ENCODE measurements around the gene PICK1. TPM values are rescaled to one million over a fixed set of nuclear protein-coding genes. Genes with fewer than 3 reads are reported as not detected.

Gene PICK1
- total and polyA plus RNA-seq, 8 donors = 12.5 to 55.0 (median 23.3) TPM

GRCh38 chr22:38038890-38039812 is 18.1 kb upstream of the PICK1 start:
- DNase-seq (peak in 1 of 6 donors; percentile 38), FAIRE-seq (no peak), ATAC-seq (no peak)
- no peaks in the 10 kb centered on the region for H3K36me3 ChIP-seq
- WGBS, 2 donors = 66% methylated on average over 46 of the region's 46 CpGs
- TF ChIP-seq, protein P1, sequence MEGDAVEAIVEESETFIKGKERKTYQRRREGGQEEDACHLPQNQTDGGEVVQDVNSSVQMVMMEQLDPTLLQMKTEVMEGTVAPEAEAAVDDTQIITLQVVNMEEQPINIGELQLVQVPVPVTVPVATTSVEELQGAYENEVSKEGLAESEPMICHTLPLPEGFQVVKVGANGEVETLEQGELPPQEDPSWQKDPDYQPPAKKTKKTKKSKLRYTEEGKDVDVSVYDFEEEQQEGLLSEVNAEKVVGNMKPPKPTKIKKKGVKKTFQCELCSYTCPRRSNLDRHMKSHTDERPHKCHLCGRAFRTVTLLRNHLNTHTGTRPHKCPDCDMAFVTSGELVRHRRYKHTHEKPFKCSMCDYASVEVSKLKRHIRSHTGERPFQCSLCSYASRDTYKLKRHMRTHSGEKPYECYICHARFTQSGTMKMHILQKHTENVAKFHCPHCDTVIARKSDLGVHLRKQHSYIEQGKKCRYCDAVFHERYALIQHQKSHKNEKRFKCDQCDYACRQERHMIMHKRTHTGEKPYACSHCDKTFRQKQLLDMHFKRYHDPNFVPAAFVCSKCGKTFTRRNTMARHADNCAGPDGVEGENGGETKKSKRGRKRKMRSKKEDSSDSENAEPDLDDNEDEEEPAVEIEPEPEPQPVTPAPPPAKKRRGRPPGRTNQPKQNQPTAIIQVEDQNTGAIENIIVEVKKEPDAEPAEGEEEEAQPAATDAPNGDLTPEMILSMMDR (IDR thresholded peaks at IDR 0.05) = no peak
- H3K4me3 ChIP-seq = no peak overlapping the region
- H3K27ac ChIP-seq = no peak overlapping the region
- intact Hi-C loops (cut with DNase I) = no loop called here
- no peaks in the 10 kb centered on the region for H3K9me3 ChIP-seq
- H3K4me1 ChIP-seq = no peaks in the 10 kb centered on the region
- no peaks in the 10 kb centered on the region for H3K27me3 ChIP-seq

DNA sequence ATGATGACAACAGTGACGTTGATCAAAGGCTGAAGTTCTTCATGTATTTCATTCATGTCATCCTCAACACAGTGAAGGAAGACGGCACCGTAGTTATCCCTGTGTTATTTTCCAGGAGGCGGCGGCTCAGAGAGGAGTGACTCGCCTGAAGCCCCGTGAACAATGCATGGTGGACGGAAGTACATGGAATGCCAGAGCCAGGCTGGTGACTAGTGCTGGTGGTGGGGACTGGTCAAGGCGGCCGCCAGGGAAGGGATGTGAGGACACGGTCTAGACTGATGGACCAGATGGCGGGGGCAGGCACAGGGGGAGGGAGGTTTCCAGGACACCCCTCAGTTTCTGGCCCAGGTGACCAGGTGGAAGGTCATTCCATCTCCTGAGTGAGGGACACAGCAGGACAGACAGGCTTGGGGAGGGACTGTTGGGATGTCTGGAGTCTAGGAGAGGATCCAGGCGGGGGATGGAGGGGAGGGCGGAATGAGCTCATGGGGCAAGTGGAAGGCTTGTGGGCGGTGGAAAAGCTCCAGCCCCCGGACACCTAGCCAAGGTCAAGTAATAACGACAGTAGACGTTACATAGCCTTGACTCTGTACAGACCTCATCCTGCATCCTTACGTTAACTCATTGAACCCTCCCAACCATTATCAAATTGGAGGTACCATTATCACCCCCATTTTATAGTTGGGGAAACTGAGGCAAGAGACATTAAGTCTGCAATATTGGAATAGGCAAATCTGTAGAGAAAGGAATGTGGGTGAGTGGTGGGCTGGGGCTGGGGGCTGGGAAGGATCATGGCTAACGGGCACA is 16.0 kb upstream of the PICK1 start:
- Histone ChIP-seq H3K4me3 (no peak overlapping the region), H3K4me1 (no peaks in the 10 kb centered on the region), H3K9me3 (no peaks in the 10 kb centered on the region), H3K27me3 (no peaks in the 10 kb centered on the region), H3K27ac (no peak overlapping the region), H3K36me3 (no peaks in the 10 kb centered on the region)
- 76 to 81% methylated on average over 20 of the region's 20 CpGs for WGBS, 2 donors
- no peak for DNase-seq
- TF ChIP-seq, protein P1 (IDR thresholded peaks at IDR 0.05) = no peak
- FAIRE-seq = no peak
- intact Hi-C loops (cut with DNase I) = no loop called here
- no peak for ATAC-seq

DNA sequence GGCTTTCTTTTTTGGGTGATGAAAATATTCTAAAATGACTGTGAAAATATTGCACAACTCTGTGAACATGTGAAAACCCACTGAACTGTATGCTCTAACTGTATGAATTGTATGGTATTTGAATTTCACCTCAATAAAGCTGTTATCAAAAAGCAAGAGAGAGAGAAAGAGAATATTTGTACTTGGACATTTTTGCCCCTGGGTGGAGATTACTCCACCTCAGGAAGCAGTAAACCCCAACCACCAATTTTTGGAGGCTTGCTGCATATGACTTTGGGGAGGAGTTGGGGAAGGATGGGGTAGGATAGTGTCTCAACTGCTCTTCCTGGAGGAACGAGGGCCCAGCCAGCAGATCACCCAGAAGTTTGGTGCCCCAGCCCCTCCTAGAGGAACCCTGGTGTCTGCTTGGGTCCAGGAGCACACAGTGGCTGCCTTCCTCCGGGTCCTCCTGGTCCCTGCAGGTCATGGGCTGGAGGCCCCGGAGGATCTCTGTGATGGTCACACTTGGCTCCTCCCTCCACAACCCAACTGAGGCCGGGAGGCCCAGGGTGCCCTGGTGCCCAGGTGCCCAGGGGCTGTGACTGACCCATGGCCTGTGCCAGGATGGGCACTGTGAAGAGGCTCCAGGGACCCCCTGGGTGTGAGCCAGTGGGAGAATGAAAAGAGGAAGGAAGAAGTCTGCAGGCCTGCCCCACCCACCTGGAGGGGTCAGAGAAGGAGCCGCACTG is 15.3 kb upstream of the PICK1 start:
- Histone ChIP-seq H3K27ac (no peak overlapping the region), H3K36me3 (no peaks in the 10 kb centered on the region), H3K9me3 (no peaks in the 10 kb centered on the region), H3K4me1 (no peaks in the 10 kb centered on the region), H3K4me3 (no peak overlapping the region), H3K27me3 (no peaks in the 10 kb centered on the region)
- no peak for FAIRE-seq
- ATAC-seq = peak in 2 of 4 donors; percentile 17 to 32
- no peak for DNase-seq
- intact Hi-C loops (cut with DNase I) = no loop called here
- WGBS, 2 donors = 70 to 79% methylated on average over 5 of the region's 5 CpGs
- TF ChIP-seq, protein P1 (IDR thresholded peaks at IDR 0.05) = no peak

- Histone ChIP-seq H3K36me3 (no peaks in the 10 kb centered on the region), H3K27me3 (no peaks in the 10 kb centered on the region), H3K9me3 (no peaks in the 10 kb centered on the region), H3K4me3 (no peak overlapping the region), H3K4me1 (no peaks in the 10 kb centered on the region), H3K27ac (no peak overlapping the region)
- no peak for FAIRE-seq
- ATAC-seq = peak in 1 of 4 donors; percentile 29
- TF ChIP-seq, protein P1 (IDR thresholded peaks at IDR 0.05) = no peak
- no peak for DNase-seq
- WGBS, 2 donors = 60 to 100% methylated on average over 1 of the region's 1 CpG
- intact Hi-C loops (cut with DNase I) = no loop called here
Observed at GRCh38 chr22:38042488-38042790, 14.8 kb upstream of the PICK1 start.
